ENCODE measurements around the gene NES. TPM values are rescaled to one million over a fixed set of nuclear protein-coding genes. Genes with fewer than 3 reads are reported as not detected.

The NES gene
- total and polyA plus RNA-seq, 12 donors: 7.7 to 26.9 (median 14.0) TPM

- Histone ChIP-seq H3K4me1 (replicated peaks in 1 of 2) (peaks cover 10 to 11% of the 10 kb centered on the region in 2 donors), H3K9me3 (replicated peaks in 1 of 3) (no peaks in the 10 kb centered on the region), H3K36me3 (replicated peaks in 1 of 2) (no peaks in the 10 kb centered on the region), H3K27me3 (peaks cover 35% of the 10 kb centered on the region), H3K4me3 (no peak overlapping the region), H3K27ac (no peak overlapping the region)
- WGBS, 4 donors: 56 to 73% (median 62%) methylated on average over 3 of the region's 3 CpGs
- intact Hi-C loops (cut with DNase I): no loop called here
- no peak for TF ChIP-seq POLR2A (IDR thresholded peaks at IDR 0.05)
- TF ChIP-seq CTCF (IDR thresholded peaks at IDR 0.05): no peak
- DNase-seq: no peak
These were observed 32.2 kb downstream of the NES start for GRCh38 chr1:156645056-156645455.

- Histone ChIP-seq H3K27ac (no peak overlapping the region), H3K4me1 (replicated peaks in 1 of 2) (peaks cover 10 to 11% of the 10 kb centered on the region in 2 donors), H3K36me3 (replicated peaks in 1 of 2) (no peaks in the 10 kb centered on the region), H3K27me3 (peaks cover 38% of the 10 kb centered on the region), H3K4me3 (no peak overlapping the region), H3K9me3 (replicated peaks in 1 of 3) (no peaks in the 10 kb centered on the region)
- DNase-seq: no peak
- intact Hi-C loops (cut with DNase I): no loop called here
- no peak for TF ChIP-seq CTCF (IDR thresholded peaks at IDR 0.05)
- 14 to 67% (median 48%) methylated on average over 1 of the region's 1 CpG for WGBS, 4 donors
These were observed 32.6 kb downstream of the NES start for GRCh38 chr1:156644640-156645039.

- WGBS, 4 donors: 82 to 92% (median 86%) methylated on average over 3 of the region's 3 CpGs
- Histone ChIP-seq H3K27ac (no peak overlapping the region), H3K9me3 (replicated peaks in 1 of 3) (no peaks in the 10 kb centered on the region), H3K36me3 (replicated peaks in 1 of 2) (no peaks in the 10 kb centered on the region), H3K4me3 (no peak overlapping the region), H3K4me1 (replicated peaks in 1 of 2) (peaks cover 10 to 11% of the 10 kb centered on the region in 2 donors), H3K27me3 (peaks cover 43% of the 10 kb centered on the region)
- no peak for DNase-seq
- intact Hi-C loops (cut with DNase I): no loop called here
- TF ChIP-seq CTCF (IDR thresholded peaks at IDR 0.05): no peak
These were observed 33.1 kb downstream of the NES start for GRCh38 chr1:156644146-156644545.

GRCh38 chr1:156643778-156644092 lies 33.5 kb downstream of the NES start:
- H3K4me1 ChIP-seq (replicated peaks in 1 of 2): peaks cover 10 to 11% of the 10 kb centered on the region in 2 donors
- H3K27me3 ChIP-seq: peaks cover 43% of the 10 kb centered on the region
- 66 to 89% (median 81%) methylated on average over 7 of the region's 7 CpGs for WGBS, 4 donors
- DNase-seq: no peak
- intact Hi-C loops (cut with DNase I): no loop called here
- H3K4me3 ChIP-seq: no peak overlapping the region
- no peak for TF ChIP-seq POLR2A (IDR thresholded peaks at IDR 0.05)
- TF ChIP-seq CTCF (IDR thresholded peaks at IDR 0.05): no peak
- H3K27ac ChIP-seq: no peak overlapping the region
- no peaks in the 10 kb centered on the region for H3K36me3 ChIP-seq (replicated peaks in 1 of 2)
- H3K9me3 ChIP-seq (replicated peaks in 1 of 3): no peaks in the 10 kb centered on the region
